Kidney epithelial cell (primary cell): ENCODE measurements around the gene ARV1. TPM values are rescaled to one million over a fixed set of nuclear protein-coding genes. Genes with fewer than 3 reads are reported as not detected.
"Not testable (repeated sequence)": the region's sequence is repeated elsewhere in the genome, so short reads cannot be mapped to it uniquely, and the experiment has no call there.

ENCODE experiments used
- DNase-seq: peaks from one replicate; pipeline ENCODE4 v3.0.0-alpha.2; 2010; ENCODE audit warnings: low read depth
- H3K27me3 ChIP-seq: 2 replicates; pipeline ENCODE4 v1.6.0; 2011; ENCODE audit warnings: low read length; ENCODE audit not compliant: control insufficient read depth, insufficient read depth
- H3K36me3 ChIP-seq: 2 replicates; pipeline ENCODE4 v1.5.1; 2011; ENCODE audit warnings: low read length; ENCODE audit not compliant: control insufficient read depth, insufficient read depth
- H3K4me3 ChIP-seq: 2 replicates; pipeline ENCODE4 v1.5.1; 2011; ENCODE audit warnings: low read depth, mild to moderate bottlenecking, control low read depth, low read length
- CTCF ChIP-seq: IDR thresholded peaks from 2 replicates; pipeline ENCODE4 v1.5.1; 2011; ENCODE audit warnings: mild to moderate bottlenecking, moderate library complexity, low read length, control low read depth, inconsistent platforms; ENCODE audit not compliant: insufficient read depth, poor library complexity, severe bottlenecking
- total RNA-seq: library from RNA; depleted of rRNA; stranded (reverse); fragments of >200 nt; gene quantifications from 2 replicates; pipeline ENCODE4 v1.2.3, GENCODE V29; 2015

The ARV1 gene
- total RNA-seq, 1 donor from 2014 or later, result 12.0 TPM

DNA sequence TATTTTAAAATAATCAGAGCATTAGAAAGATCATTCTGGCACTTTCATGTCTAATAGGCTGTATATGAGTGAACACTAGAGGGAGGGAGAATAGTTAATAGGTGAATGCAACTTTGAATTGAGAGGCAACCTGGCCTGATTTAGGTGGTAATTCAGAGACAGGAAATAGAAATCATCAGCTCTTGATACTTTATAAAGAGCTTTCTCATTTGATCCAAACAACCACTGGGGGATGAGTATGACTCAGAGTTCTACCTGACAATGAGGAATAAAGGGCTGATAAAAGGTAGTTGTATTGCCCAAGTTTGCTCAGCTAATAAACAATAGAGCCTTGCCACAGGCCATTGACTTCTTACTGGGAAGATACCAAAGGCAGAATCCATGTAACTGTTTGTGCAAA, 66.4 kb downstream of the ARV1 start:
- no peak for TF ChIP-seq CTCF
- H3K4me3 ChIP-seq, result no peak overlapping the region
- no peaks in the 10 kb centered on the region for H3K36me3 ChIP-seq
- H3K27me3 ChIP-seq, result peaks cover 11% of the 10 kb centered on the region
- no peak for DNase-seq

- not testable (repeated sequence) for H3K4me3 ChIP-seq, DNase-seq, H3K27me3 ChIP-seq, H3K36me3 ChIP-seq
Measured at GRCh38 chr1:231045921-231046729, 67.2 kb downstream of the ARV1 start.

GRCh38 chr1:231046730-231047395, 68.0 kb downstream of the ARV1 start:
- Histone ChIP-seq H3K4me3 (no peak overlapping the region), H3K27me3 (peaks cover 4% of the 10 kb centered on the region), H3K36me3 (no peaks in the 10 kb centered on the region)
- TF ChIP-seq CTCF, result no peak
- no peak for DNase-seq

DNA sequence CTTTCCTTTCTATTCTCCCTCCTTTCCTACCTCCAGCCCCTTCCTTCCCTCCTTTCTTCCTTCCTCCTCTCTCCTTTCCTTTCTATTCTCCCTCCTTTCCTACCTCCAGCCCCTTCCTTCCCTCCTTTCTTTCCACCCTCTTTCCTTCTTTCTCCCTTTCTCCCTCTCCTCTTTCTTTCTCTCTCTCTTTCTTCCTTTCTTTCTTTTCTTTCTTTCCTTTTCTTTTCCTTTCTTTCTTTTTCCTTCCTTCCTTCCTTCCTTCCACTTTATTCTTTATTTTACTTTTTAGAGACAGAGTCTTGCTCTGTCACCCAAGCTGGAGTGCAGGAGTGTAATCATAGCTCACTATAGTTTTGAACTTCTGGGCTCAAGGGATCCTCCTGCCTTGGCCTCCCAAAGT, 68.6 kb downstream of the ARV1 start:
- H3K4me3 ChIP-seq, DNase-seq, H3K27me3 ChIP-seq, H3K36me3 ChIP-seq: not testable (repeated sequence)

GRCh38 chr1:231048419-231048818, 69.5 kb downstream of the ARV1 start:
- not testable (repeated sequence) for H3K27me3 ChIP-seq, H3K4me3 ChIP-seq, DNase-seq, H3K36me3 ChIP-seq

DNA sequence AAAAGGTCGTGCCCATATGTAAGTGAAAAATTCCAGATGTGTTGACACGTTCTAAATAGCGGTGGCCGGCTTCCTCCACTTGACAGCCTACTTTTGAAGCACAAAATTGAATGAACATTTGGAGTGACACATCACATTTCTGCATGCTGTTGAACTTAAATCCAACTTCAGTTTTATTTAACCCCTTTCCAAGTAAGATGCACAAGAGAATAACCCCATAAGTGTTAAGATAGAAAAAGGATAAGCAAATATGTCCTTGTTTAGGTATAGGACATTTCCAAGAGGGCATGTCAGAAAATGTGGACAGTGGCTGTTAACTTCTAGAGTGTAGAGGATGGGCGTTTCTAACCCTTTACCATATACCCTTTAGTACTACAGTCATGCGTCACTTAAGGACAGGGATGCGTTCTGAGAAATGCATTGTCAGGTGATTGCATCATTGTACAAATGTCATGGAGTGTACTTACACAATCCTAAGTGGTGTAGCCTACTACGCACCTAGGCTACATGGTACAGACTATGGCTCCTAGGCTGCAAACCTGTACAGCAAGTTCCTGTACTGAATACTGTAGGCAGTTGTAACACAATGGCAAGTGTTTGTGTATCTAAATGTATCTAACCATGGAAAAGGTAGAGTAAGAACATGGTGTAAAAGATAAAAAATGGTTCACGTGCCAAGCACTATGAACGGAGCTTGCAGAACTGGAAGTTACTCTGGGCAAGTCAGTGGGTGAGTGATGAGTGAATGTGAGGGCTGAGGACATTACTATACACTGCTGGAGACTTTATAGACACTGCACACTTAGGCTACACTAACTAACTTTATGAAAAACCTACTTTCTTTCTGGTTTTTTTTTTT, 70.5 kb downstream of the ARV1 start:
- H3K27me3 ChIP-seq, result peaks cover 4% of the 10 kb centered on the region
- H3K36me3 ChIP-seq, result no peaks in the 10 kb centered on the region
- DNase-seq, result no peak
- no peak for TF ChIP-seq CTCF
- no peak overlapping the region for H3K4me3 ChIP-seq

Other genes with a start within 250 kb of the ARV1 start
- 0.04 TPM in 1 of 2 replicates, not detected in the other for gene CAPN9, start 231.7 kb upstream of the ARV1 start, total RNA-seq
- gene C1orf198, start 110.6 kb upstream of the ARV1 start, total RNA-seq, result 68.1 and 68.6 TPM in 2 replicates
- gene TTC13, start 233 bp upstream of the ARV1 start, total RNA-seq, result 8.3 and 16.4 TPM in 2 replicates
- 6.3 and 7.1 TPM in 2 replicates for gene FAM89A, start 61.2 kb downstream of the ARV1 start, total RNA-seq
- gene TRIM67, start 183.0 kb downstream of the ARV1 start, total RNA-seq, result 0.14 and 0.63 TPM in 2 replicates